Liver (tissue), 3 donors: ENCODE measurements around the gene NUP93.

Experiments
- EGR1 ChIP-seq, 2 donors: IDR thresholded peaks; 2 replicates each; pipeline ENCODE4 v1.6.1; 2016 to 2018; ENCODE audit warnings: antibody characterized with exemption in 2 of 2, low read depth in 2 of 2
- RAD21 ChIP-seq, 2 donors: IDR thresholded peaks; 2 replicates each; pipeline ENCODE4 v1.6.1; 2016; ENCODE audit warnings: antibody characterized with exemption in 2 of 2, mild to moderate bottlenecking in 2 of 2
- RXRA ChIP-seq, 2 donors: IDR thresholded peaks; 2 replicates each; pipeline ENCODE4 v1.6.1; 2017 to 2018; ENCODE audit warnings: antibody characterized with exemption in 2 of 2, mild to moderate bottlenecking in 1 of 2
- SP1 ChIP-seq: IDR thresholded peaks from 2 replicates; pipeline ENCODE4 v1.6.1; 2018; ENCODE audit warnings: antibody characterized with exemption, mild to moderate bottlenecking
- TAF1 ChIP-seq: conservative IDR thresholded peaks from 2 replicates; pipeline ENCODE4 v1.6.1; 2016; ENCODE audit warnings: antibody characterized with exemption, mild to moderate bottlenecking
- ZBTB33 ChIP-seq: IDR thresholded peaks from 2 replicates; pipeline ENCODE4 v1.6.1; 2016; ENCODE audit warnings: antibody characterized with exemption
- TF ChIP-seq, protein P1 (sequence below): fragments of 150-350 bp; IDR thresholded peaks from 2 replicates; pipeline ENCODE4 v1.5.1; 2017; ENCODE audit warnings: improper control_type of control experiment, low read depth, low read length; ENCODE audit not compliant: missing input control
- TF ChIP-seq, protein P2 (sequence below): IDR thresholded peaks from 2 replicates; pipeline ENCODE4 v1.6.1; 2016; ENCODE audit warnings: antibody characterized with exemption
- donor health status: healthy.
- donor health status: healthy.

DNA sequence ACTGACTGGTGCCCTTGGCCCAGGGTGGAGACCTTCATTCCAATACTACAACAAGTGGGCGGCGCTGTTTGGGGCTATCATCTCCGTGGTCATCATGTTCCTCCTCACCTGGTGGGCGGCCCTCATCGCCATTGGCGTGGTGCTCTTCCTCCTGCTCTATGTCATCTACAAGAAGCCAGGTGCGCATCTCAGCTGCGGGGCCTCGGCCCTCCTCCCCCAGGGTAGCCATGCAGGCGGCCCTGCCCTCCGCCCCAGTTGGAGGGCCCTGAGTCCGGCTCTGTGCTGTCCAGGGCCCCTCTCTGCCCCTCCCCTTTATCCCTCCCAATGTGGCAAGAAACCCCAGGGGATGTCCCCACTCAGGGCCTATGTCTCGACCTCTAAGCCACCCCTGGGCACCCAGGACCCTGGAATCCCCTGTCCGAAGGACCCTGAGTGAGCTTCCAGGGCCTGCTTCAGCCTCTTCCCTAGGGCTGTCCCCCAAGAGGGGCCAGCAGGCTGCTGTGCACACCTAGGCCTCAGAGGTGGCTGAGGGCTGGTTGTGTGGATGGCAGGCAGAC is 154.2 kb downstream of the NUP93 start:
- TF ChIP-seq, protein P1, sequence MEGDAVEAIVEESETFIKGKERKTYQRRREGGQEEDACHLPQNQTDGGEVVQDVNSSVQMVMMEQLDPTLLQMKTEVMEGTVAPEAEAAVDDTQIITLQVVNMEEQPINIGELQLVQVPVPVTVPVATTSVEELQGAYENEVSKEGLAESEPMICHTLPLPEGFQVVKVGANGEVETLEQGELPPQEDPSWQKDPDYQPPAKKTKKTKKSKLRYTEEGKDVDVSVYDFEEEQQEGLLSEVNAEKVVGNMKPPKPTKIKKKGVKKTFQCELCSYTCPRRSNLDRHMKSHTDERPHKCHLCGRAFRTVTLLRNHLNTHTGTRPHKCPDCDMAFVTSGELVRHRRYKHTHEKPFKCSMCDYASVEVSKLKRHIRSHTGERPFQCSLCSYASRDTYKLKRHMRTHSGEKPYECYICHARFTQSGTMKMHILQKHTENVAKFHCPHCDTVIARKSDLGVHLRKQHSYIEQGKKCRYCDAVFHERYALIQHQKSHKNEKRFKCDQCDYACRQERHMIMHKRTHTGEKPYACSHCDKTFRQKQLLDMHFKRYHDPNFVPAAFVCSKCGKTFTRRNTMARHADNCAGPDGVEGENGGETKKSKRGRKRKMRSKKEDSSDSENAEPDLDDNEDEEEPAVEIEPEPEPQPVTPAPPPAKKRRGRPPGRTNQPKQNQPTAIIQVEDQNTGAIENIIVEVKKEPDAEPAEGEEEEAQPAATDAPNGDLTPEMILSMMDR, result no peak
- TF ChIP-seq RAD21 (IDR thresholded peaks at IDR 0.05), result no peak
- TF ChIP-seq SP1, result no peak
- TF ChIP-seq RXRA (IDR thresholded peaks at IDR 0.05), result no peak
- no peak for TF ChIP-seq EGR1 (IDR thresholded peaks at IDR 0.05; ENCODE audit: low read depth in 2 of 2)
- no peak for TF ChIP-seq TAF1
- TF ChIP-seq, protein P2, sequence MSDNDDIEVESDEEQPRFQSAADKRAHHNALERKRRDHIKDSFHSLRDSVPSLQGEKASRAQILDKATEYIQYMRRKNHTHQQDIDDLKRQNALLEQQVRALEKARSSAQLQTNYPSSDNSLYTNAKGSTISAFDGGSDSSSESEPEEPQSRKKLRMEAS, result no peak
- no peak for TF ChIP-seq ZBTB33
